Uterus (tissue), 2 donors: Measurements from ENCODE around the gene COBLL1.

ENCODE experiments used
- CTCF ChIP-seq, 4 experiments: fragments of 200-600 bp in 2 of 4; fragments of 450-650 bp in 2 of 4; sonication (generic) in 2 of 4; IDR thresholded peaks; one replicate each; pipeline ENCODE4 v1.5.1; 2016 to 2019; ENCODE audit warnings: antibody characterized with exemption in 4 of 4, mild to moderate bottlenecking in 2 of 4, moderate library complexity in 1 of 4
- POLR2A ChIP-seq, 2 donors: fragments of 450-650 bp; IDR thresholded peaks; one replicate each; pipeline ENCODE4 v1.6.1; 2016; ENCODE audit warnings: antibody characterized with exemption in 2 of 2, mild to moderate bottlenecking in 1 of 2, moderate library complexity in 1 of 2

GRCh38 chr2:164777847-164778461 is 63.7 kb downstream of the COBLL1 start:
- no peak for TF ChIP-seq POLR2A (IDR thresholded peaks at IDR 0.05)
- no peak for TF ChIP-seq CTCF (IDR thresholded peaks at IDR 0.05)
